A673 (cell line): ENCODE measurements around the gene GLS.

Source experiments
- CTCF ChIP-seq: fragments of 300-800, 200-600 bp; sonication (generic); conservative IDR thresholded peaks from 2 replicates; pipeline ENCODE4 v1.5.1; 2017; ENCODE audit warnings: low read depth, mild to moderate bottlenecking, antibody characterized with exemption, low read length, moderate library complexity, mixed read lengths
- EZH2 ChIP-seq: fragments of 200-600 bp; sonication (generic); IDR thresholded peaks from 2 replicates; pipeline ENCODE4 v1.6.1; 2017; ENCODE audit warnings: borderline replicate concordance, low read depth, mild to moderate bottlenecking, mixed read lengths, antibody characterized with exemption, low read length; ENCODE audit not compliant: poor library complexity, severe bottlenecking

DNA sequence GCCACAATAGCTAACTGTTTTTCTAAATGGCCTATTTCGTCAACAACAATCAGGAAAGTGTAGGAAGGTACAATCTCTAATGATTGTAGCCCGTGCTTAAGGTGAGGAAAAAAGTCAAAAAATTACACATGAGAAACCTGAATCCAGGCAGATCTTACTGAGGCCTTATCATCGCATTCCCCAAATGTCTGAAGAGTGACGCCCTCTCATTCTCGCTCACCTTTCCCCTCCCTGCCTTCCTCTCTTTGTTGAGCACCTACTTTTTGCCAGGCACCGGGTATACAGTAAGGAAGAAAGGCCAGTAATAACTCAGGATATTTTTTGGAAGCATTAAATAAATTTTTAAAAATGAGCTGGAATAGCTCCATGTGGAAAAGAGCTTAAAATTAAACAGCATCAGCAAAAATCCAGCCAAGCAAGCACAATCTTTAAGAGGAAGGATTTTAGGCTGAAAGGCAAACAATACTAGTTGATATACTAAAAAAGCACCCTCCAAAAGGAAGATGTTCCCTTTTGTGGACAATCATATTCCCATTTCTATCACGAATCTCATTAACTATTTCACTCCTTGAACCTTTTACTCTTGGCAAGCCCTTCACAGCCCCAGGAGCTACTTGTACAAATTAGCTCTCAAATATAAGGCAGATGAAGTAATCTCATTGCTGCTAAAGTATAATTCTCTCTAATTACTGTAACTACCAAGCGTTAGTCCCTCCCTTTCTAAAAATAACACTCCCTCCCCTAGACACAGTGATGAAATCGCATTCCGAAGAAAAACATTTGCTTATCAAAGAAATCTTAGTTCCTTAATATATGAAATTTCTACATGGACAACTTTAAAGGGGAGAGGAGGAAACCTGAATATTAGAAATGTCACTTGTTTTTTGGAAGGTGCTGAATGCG, 93.4 kb downstream of the GLS start:
- TF ChIP-seq CTCF = no peak
- no peak for TF ChIP-seq EZH2
